Measurements from ENCODE around the gene CCSER2. TPM values are rescaled to one million over a fixed set of nuclear protein-coding genes. Genes with fewer than 3 reads are reported as not detected.

Gene CCSER2
- polyA plus RNA-seq, 1 of the 3 experiments (the other 2 are of a cell fraction), result 8.5 TPM

GRCh38 chr10:84288151-84288550 lies 40.2 kb upstream of the CCSER2 start:
- H3K4me1 ChIP-seq (ENCODE audit: control insufficient read depth in 1 of 2, insufficient read depth in 2 of 2, low read depth in 1 of 2, low read length in 1 of 2), result no peaks in the 10 kb centered on the region; a peak in 1 of 4 replicates
- no peak overlapping the region for H3K27ac ChIP-seq (ENCODE audit: low read depth in 2 of 2, low read length in 1 of 2)
- no peak overlapping the region for H3K9ac ChIP-seq
- no peaks in the 10 kb centered on the region for H3K9me2 ChIP-seq
- WGBS (ENCODE audit: low lambda C conversion rate), result 78% methylated on average over 1 of the region's 1 CpG
- no peaks in the 10 kb centered on the region for H3K9me3 ChIP-seq
- ChIA-PET CTCF (interaction anchor here (1.2 to 1.4 kb wide), 2 partner anchors 10 to 249 kb away, joined by 3 to 4 read pairs; no protein-coding TSS in a partner anchor), POLR2A (no interaction called here)
- H3K27me3 ChIP-seq (ENCODE audit: insufficient read depth), result no peaks in the 10 kb centered on the region; the same call in 1 of the 2 replicates
- H3K4me2 ChIP-seq, result no peak overlapping the region
- no peaks in the 10 kb centered on the region for H3F3A ChIP-seq (replicated peaks; ENCODE audit: insufficient read depth)
- no peak overlapping the region for H2AFZ ChIP-seq (ENCODE audit: low read depth)
- TF ChIP-seq FOXM1 (IDR thresholded peaks at IDR 0.05; ENCODE audit: low read depth) (no peak), EZH2phosphoT487 (IDR thresholded peaks at IDR 0.05; ENCODE audit: borderline replicate concordance, low read depth) (no peak), MAX (IDR thresholded peaks at IDR 0.05; ENCODE audit: low read depth) (no peak), NRF1 (IDR thresholded peaks at IDR 0.05; ENCODE audit: low read depth, low read length) (no peak), SIN3A (IDR thresholded peaks at IDR 0.05; ENCODE audit: borderline replicate concordance, low read depth, low read length) (no peak), JUND (IDR thresholded peaks at IDR 0.05) (no peak), REST (IDR thresholded peaks at IDR 0.05; ENCODE audit: low read depth, low read length) (no peak), NFIC (IDR thresholded peaks at IDR 0.05; ENCODE audit: borderline replicate concordance) (no peak), EP300 (IDR thresholded peaks at IDR 0.05; ENCODE audit: borderline replicate concordance in 1 of 2, low read depth in 1 of 2, low read length in 1 of 2) (no peak), FOXJ3 (CRISPR knock-in tag; IDR thresholded peaks at IDR 0.05) (no peak), MXI1 (IDR thresholded peaks at IDR 0.05; ENCODE audit: low read depth, low read length) (no peak), RCOR1 (IDR thresholded peaks at IDR 0.05; ENCODE audit: low read length) (no peak), SMC3 (IDR thresholded peaks at IDR 0.05; ENCODE audit: low read depth, low read length) (no peak), YY1 (IDR thresholded peaks at IDR 0.05; ENCODE audit: low read depth) (no peak)
- H3K79me2 ChIP-seq (ENCODE audit: insufficient read depth), result no peaks in the 10 kb centered on the region
- H3K36me3 ChIP-seq (replicated peaks in 1 of 2; ENCODE audit: control insufficient read depth in 1 of 2, insufficient read depth in 2 of 2, low read length in 1 of 2), result no peaks in the 10 kb centered on the region
- DNase-seq, result no peak
- no peaks in the 10 kb centered on the region for H4K20me1 ChIP-seq (ENCODE audit: insufficient read depth)
- H3K4me3 ChIP-seq (ENCODE audit: low read depth in 2 of 2, low read length in 1 of 2), result no peak overlapping the region

All from SK-N-SH (cell line).